B cell (primary cell): Measurements from ENCODE around the gene TTC23L. TPM values are rescaled to one million over a fixed set of nuclear protein-coding genes. Genes with fewer than 3 reads are reported as not detected.

Experiments used
- ATAC-seq: fragments of 200-7000 bp; cut with Tn5 transposase; one replicate; pipeline ENCODE4 v1.10.0; 2021; ENCODE audit warnings: low read depth, mild to moderate bottlenecking, moderate number of reproducible peaks, moderate library complexity
- CTCF ChIA-PET: fragments of 350-600 bp; sonication (Branson Sonifier 250); formaldehyde crosslinking; loops from one replicate; lab custom pipeline; 2021; ENCODE audit warnings: antibody characterized with exemption, inconsistent platforms; lab: Charles Lee
- POLR2A ChIA-PET: fragments of 350-600 bp; sonication (Branson Sonifier 250); formaldehyde crosslinking; loops from one replicate; lab custom pipeline; 2021; ENCODE audit warnings: antibody characterized with exemption; lab: Charles Lee
- DNase-seq: peaks from one replicate; pipeline ENCODE4 v3.0.0; 2013
- H2AFZ ChIP-seq: 2 replicates; pipeline ENCODE4 v1.6.1; 2012; ENCODE audit warnings: mild to moderate bottlenecking, low read depth, low read length; ENCODE audit not compliant: insufficient read depth, poor library complexity, severe bottlenecking
- H3K27ac ChIP-seq, 2 donors: 1 replicate in 1 of 2; 2 replicates in 1 of 2; pipeline ENCODE4 v1.5.1; 2012 to 2013; ENCODE audit warnings: low read length in 2 of 2, mild to moderate bottlenecking in 2 of 2, moderate library complexity in 1 of 2
- H3K27me3 ChIP-seq, 4 experiments: fragments of 200-600 bp in 1 of 4; sonication (generic) in 1 of 4; replicated peaks in 1 of 4; 1 replicate in 2 of 4; 2 replicates in 2 of 4; pipeline versions ENCODE4 v1.6.1 to v1.7.0; 2013 to 2016; ENCODE audit warnings: low read length in 3 of 4, mild to moderate bottlenecking in 2 of 4, mixed read lengths in 1 of 4, moderate library complexity in 1 of 4; ENCODE audit not compliant: insufficient read depth in 4 of 4, control insufficient read depth in 3 of 4; ENCODE audit errors: control extremely low read depth in 1 of 4
- H3K36me3 ChIP-seq, 2 experiments: replicated peaks in 1 of 2; 1 replicate in 1 of 2; 2 replicates in 1 of 2; pipeline versions ENCODE4 v1.6.1 to v1.7.1; 2013; ENCODE audit warnings: low read length in 1 of 2; ENCODE audit not compliant: insufficient read depth in 2 of 2, control insufficient read depth in 1 of 2; ENCODE audit errors: control extremely low read depth in 1 of 2, extremely low read depth in 1 of 2
- H3K4me1 ChIP-seq, 2 donors: fragments of 200-600 bp in 1 of 2; sonication (generic) in 1 of 2; 1 replicate in 1 of 2; 2 replicates in 1 of 2; pipeline versions ENCODE4 v1.5.1 to v1.6.1; 2013 to 2017; ENCODE audit warnings: low read length in 2 of 2; ENCODE audit not compliant: control insufficient read depth in 2 of 2, insufficient read depth in 2 of 2
- H3K4me2 ChIP-seq: replicated peaks from 2 replicates; pipeline ENCODE3; 2012; ENCODE audit warnings: mild to moderate bottlenecking, low read depth, low read length; ENCODE audit not compliant: poor library complexity, severe bottlenecking
- H3K4me3 ChIP-seq, 5 experiments: fragments of 200-600 bp in 1 of 5; sonication (generic) in 1 of 5; 1 replicate in 3 of 5; 2 replicates in 2 of 5; pipeline versions ENCODE4 v1.5.1 to v1.7.0; 2011 to 2016; ENCODE audit warnings: low read length in 4 of 5, mild to moderate bottlenecking in 4 of 5, low read depth in 2 of 5, control low read depth in 1 of 5, moderate library complexity in 1 of 5; ENCODE audit not compliant: insufficient read depth in 1 of 5; ENCODE audit errors: control extremely low read depth in 1 of 5, extremely low read depth in 1 of 5
- H3K79me2 ChIP-seq: fragments of 200-600 bp; sonication (generic); one replicate; pipeline ENCODE4 v1.6.0; 2016; ENCODE audit warnings: low read length; ENCODE audit not compliant: control insufficient read depth, insufficient read depth
- H3K9ac ChIP-seq: fragments of 200-600 bp; sonication (generic); 2 replicates; pipeline ENCODE4 v1.6.1; 2017; ENCODE audit warnings: mild to moderate bottlenecking, low read length, moderate library complexity
- H3K9me3 ChIP-seq, 3 donors: one replicate each; pipeline versions ENCODE4 v1.6.1 to v1.7.1; 2013; ENCODE audit warnings: low read length in 2 of 3; ENCODE audit not compliant: control insufficient read depth in 2 of 3, insufficient read depth in 1 of 3; ENCODE audit errors: control extremely low read depth in 1 of 3
- H4K20me1 ChIP-seq: 2 replicates; pipeline ENCODE4 v1.6.0; 2012; ENCODE audit warnings: mild to moderate bottlenecking, low read length; ENCODE audit not compliant: insufficient read depth, control insufficient read depth, poor library complexity, severe bottlenecking
- H3K27ac Mint-ChIP-seq: one replicate; pipeline ENCODE4 v1.8.0; 2021; ENCODE audit warnings: mixed read lengths
- H3K27me3 Mint-ChIP-seq: one replicate; pipeline ENCODE4 v1.8.0; 2021; ENCODE audit warnings: mixed read lengths
- H3K4me1 Mint-ChIP-seq: one replicate; pipeline ENCODE4 v1.8.0; 2021; ENCODE audit warnings: mixed read lengths
- H3K4me3 Mint-ChIP-seq: one replicate; pipeline ENCODE4 v1.8.0; 2021; ENCODE audit warnings: mixed read lengths
- H3K9me3 Mint-ChIP-seq: one replicate; pipeline ENCODE4 v1.8.0; 2022; ENCODE audit warnings: mixed read lengths; ENCODE audit not compliant: insufficient read depth
- EZH2 ChIP-seq: IDR thresholded peaks from 2 replicates; pipeline ENCODE4 v1.6.1; 2012; ENCODE audit warnings: borderline replicate concordance, low read depth, mild to moderate bottlenecking, moderate library complexity, low read length; ENCODE audit not compliant: insufficient read depth, poor library complexity, severe bottlenecking
- WGBS: methylation state at CpG from one replicate; pipeline ENCODE4 v1.1.5; 2013; ENCODE audit warnings: missing lambda C conversion rate; ENCODE audit not compliant: insufficient coverage; 5-methylcytosine and 5-hydroxymethylcytosine counted together
- intact Hi-C: fragments of 100-400 bp; cut with micrococcal nuclease; formaldehyde crosslinking; loops from one replicate; pipeline ENCODE4 v1.10.0; 2022
- polyA plus RNA-seq: library from polyadenylated mRNA; depleted of rRNA; stranded (reverse); fragments of >200 nt; gene quantifications from 2 replicates; pipeline ENCODE4 v1.2.3, GENCODE V29; 2012
- total RNA-seq, 2 donors: library from RNA; stranded (reverse); fragments of 120-200 nt in 1 of 2; gene quantifications; 1 replicate in 1 of 2; 2 replicates in 1 of 2; pipeline versions ENCODE4 v1.2.3 to v1.2.4, GENCODE V29; 2013 to 2022
- TF ChIP-seq, protein P1 (sequence below): fragments of 200-600 bp; IDR thresholded peaks from one replicate; pipeline ENCODE4 v1.8.0; 2022; ENCODE audit warnings: antibody characterized with exemption, mild to moderate bottlenecking

Gene TTC23L
- total and polyA plus RNA-seq, 2 donors (not counting 1 experiment from before 2014, with no cell fraction given) = 0.03 to 0.15 TPM

DNA sequence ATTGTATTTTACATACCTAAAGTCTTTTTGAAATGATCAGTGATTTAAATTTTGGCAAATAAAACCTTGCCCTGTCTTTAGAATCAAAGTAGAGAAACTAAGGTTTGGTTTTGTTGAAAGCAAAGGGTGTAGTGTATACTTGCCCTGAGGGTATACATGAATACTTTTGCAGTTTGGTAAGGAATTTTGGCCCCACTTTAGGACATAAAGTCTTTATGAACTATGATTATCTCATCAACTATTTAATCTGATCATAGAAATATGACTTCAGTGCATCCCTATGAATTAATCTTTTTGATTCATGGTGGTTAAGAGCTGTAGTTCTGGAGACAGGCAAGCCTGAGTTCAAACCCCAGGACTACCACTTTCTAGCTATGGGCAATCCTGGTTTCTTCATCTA, 58.7 kb downstream of the TTC23L start:
- no peaks in the 10 kb centered on the region for H3K27me3 Mint-ChIP-seq
- Histone ChIP-seq H3K4me2 (no peak overlapping the region), H3K27ac (no peak overlapping the region), H3K9me3 (no peaks in the 10 kb centered on the region), H4K20me1 (no peaks in the 10 kb centered on the region), H2AFZ (no peak overlapping the region), H3K27me3 (no peaks in the 10 kb centered on the region), H3K79me2 (no peaks in the 10 kb centered on the region), H3K9ac (no peak overlapping the region), H3K4me1 (no peaks in the 10 kb centered on the region), H3K4me3 (no peak overlapping the region), H3K36me3 (no peaks in the 10 kb centered on the region)
- no peak overlapping the region for H3K4me3 Mint-ChIP-seq
- H3K27ac Mint-ChIP-seq = no peak overlapping the region
- intact Hi-C loops = loop anchor here (1.0 to 10.0 kb wide), 3 partner anchors 243 to 423 kb away; partner anchors contain the start of gene RAI14
- POLR2A ChIA-PET = no interaction called here
- no peak for ATAC-seq
- H3K4me1 Mint-ChIP-seq = no peaks in the 10 kb centered on the region
- no peak for DNase-seq
- CTCF ChIA-PET = interaction anchor here (0.7 to 13.8 kb wide), 22 partner anchors 9 to 425 kb away, joined by 3 to 245 read pairs (median 5); partner anchors contain the start of genes BRIX1, DNAJC21, RAD1 and RAI14
- no peaks in the 10 kb centered on the region for H3K9me3 Mint-ChIP-seq
- TF ChIP-seq EZH2 = no peak
- TF ChIP-seq, protein P1, sequence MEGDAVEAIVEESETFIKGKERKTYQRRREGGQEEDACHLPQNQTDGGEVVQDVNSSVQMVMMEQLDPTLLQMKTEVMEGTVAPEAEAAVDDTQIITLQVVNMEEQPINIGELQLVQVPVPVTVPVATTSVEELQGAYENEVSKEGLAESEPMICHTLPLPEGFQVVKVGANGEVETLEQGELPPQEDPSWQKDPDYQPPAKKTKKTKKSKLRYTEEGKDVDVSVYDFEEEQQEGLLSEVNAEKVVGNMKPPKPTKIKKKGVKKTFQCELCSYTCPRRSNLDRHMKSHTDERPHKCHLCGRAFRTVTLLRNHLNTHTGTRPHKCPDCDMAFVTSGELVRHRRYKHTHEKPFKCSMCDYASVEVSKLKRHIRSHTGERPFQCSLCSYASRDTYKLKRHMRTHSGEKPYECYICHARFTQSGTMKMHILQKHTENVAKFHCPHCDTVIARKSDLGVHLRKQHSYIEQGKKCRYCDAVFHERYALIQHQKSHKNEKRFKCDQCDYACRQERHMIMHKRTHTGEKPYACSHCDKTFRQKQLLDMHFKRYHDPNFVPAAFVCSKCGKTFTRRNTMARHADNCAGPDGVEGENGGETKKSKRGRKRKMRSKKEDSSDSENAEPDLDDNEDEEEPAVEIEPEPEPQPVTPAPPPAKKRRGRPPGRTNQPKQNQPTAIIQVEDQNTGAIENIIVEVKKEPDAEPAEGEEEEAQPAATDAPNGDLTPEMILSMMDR = no peak

DNA sequence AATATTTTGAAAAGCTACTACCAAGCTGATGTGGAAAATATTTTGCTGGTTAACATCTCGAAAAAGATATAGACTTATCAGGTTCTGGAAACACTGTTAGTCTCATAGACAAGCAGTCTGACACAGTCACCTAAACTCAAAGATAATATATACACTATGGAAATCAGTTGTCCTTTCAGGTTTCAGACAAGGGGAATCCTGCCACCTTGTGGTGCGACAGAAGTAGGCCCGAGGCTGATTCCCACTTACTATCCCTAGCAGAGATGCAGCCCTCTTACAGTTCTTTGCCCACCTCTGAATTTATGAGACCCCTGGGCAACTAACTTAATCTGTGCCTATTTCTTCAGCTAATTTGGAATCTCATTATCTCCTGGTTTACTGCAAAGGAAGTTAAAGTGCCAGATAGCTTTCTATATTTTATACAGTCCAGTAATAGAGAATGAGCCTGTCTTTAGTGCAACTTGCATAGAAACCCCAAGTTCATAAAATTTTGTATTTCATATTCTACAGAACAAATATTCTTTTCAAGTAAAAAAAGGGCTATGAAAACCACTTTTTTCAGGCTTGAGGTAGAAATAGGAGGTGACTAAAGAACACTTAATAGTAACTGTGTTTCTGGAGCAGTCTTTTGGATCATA, 59.4 kb downstream of the TTC23L start:
- Histone ChIP-seq H3K4me1 (no peaks in the 10 kb centered on the region), H3K4me3 (no peak overlapping the region), H3K27ac (no peak overlapping the region), H3K36me3 (no peaks in the 10 kb centered on the region), H2AFZ (no peak overlapping the region), H3K9ac (no peak overlapping the region), H3K27me3 (no peaks in the 10 kb centered on the region), H3K4me2 (no peak overlapping the region), H4K20me1 (no peaks in the 10 kb centered on the region), H3K79me2 (no peaks in the 10 kb centered on the region), H3K9me3 (no peaks in the 10 kb centered on the region)
- POLR2A ChIA-PET = no interaction called here
- CTCF ChIA-PET = interaction anchor here (0.6 to 13.8 kb wide), 29 partner anchors 8 to 426 kb away, joined by 3 to 245 read pairs (median 4); partner anchors contain the start of genes BRIX1, DNAJC21, RAD1 and RAI14
- Mint-ChIP-seq H3K27me3 (no peaks in the 10 kb centered on the region), H3K9me3 (no peaks in the 10 kb centered on the region), H3K4me3 (no peak overlapping the region), H3K27ac (no peak overlapping the region), H3K4me1 (no peaks in the 10 kb centered on the region)
- DNase-seq = peak; percentile 73
- TF ChIP-seq, protein P1 = peak; percentile 92
- no peak for TF ChIP-seq EZH2
- peak; percentile 73 for ATAC-seq
- WGBS = 0% methylated on average over 2 of the region's 3 CpGs
- intact Hi-C loops = loop anchor here (1.0 to 10.0 kb wide), 3 partner anchors 244 to 424 kb away; partner anchors contain the start of gene RAI14
